Measurements from ENCODE around the gene DEGS2.
"Not testable (repeated sequence)": the region's sequence is repeated elsewhere in the genome, so short reads cannot be mapped to it uniquely, and the experiment has no call there.

Gene DEGS2

DNA sequence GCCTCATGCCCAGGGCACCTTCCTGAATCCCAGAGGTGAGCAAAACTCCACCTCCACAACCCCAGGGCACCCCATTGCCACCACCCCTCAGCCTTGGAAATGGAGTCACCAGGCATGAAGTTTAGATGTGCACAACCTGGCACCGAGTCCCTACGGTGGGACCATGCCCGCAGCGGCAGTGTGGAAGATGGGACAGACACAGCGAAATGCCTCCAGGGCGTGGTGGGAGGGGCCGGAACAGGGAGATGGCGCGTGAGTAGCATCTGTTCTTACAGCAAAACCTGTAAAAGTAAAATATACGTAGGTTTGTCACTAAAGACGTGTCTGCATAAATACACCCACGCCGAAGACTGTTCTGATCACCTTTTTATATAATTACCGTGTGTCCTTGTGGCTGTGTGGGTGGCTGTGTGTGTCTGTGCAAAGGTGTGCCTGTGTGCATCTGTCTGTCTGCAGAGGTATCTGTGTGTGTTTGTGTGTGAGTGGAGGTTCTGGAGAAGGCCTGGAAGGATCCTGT is 17.4 kb upstream of the DEGS2 start:
- DNase-seq, result no peak

DNA sequence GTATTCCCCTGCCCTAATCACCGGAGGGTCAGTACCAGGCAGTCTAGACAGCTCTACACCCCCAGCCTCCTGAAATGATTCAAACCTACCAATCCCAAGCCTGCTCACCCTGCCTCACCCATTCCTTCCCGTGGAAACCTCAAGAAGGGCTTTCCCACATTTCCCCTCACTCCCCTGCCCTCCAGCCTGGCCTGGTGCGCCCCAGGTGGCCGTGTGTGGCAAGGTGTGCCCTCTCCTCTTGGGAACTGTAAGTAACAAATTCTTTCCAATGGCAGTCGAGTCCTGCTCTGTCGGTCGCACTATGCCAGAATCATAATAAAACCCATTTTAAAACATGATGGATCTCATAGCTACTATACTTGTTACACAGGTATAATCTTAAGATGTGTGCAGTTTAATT is 13.9 kb upstream of the DEGS2 start:
- no peak for DNase-seq

DNA sequence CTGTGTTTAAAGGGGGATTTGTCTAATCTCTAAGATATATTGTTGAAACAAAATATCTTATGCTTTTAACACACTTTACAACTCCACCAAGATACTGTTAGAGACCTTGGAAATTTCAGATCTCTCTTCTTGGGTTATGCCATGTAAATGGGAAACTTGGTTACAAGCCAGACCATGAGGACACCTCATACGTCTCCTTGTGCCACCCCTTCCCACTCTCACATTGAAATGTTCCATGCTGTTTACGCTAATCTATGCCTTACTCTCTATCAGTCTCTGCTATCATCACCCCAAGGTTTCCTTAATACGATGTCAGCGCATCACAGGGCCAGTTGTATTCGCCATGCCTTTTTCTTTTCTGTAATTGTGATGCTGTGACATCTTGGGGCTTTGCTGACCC is 13.4 kb upstream of the DEGS2 start:
- DNase-seq, result no peak

DNA sequence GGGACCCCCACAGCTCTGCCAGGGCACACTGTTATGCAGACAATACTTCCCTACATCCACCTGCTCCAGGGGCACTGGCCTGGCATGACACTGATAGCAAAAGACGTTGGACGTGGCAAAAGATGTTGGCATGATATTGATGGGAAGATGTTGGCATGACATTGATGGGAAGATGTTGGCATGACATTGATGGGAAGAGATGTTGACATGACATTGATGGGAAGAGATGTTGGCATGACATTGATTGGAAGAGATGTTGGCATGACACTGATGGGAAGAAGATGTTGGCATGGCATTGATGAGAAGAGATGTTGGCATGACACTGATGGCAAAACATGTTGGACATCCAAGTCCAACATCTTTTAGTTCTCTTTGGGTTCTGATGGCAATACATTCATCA is 11.4 kb upstream of the DEGS2 start:
- no peak for DNase-seq

DNA sequence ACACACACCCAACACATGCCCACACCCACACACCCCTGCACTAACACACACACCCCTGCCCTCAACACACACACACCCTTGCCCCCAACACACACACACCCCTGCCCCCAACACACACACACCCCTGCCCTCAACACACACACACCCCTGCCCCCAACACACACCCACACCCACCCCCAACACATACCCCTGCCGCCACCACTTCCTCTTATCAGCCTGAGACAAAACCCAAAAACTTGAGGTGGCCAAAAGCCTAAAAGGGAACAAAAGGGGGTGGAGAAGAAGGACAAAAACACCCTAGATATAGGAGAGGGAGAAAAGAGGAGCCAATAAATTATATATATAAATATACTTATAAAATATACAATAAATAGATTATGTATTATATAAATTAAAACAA is 9.1 kb upstream of the DEGS2 start:
- DNase-seq, result peak; percentile 89

DNA sequence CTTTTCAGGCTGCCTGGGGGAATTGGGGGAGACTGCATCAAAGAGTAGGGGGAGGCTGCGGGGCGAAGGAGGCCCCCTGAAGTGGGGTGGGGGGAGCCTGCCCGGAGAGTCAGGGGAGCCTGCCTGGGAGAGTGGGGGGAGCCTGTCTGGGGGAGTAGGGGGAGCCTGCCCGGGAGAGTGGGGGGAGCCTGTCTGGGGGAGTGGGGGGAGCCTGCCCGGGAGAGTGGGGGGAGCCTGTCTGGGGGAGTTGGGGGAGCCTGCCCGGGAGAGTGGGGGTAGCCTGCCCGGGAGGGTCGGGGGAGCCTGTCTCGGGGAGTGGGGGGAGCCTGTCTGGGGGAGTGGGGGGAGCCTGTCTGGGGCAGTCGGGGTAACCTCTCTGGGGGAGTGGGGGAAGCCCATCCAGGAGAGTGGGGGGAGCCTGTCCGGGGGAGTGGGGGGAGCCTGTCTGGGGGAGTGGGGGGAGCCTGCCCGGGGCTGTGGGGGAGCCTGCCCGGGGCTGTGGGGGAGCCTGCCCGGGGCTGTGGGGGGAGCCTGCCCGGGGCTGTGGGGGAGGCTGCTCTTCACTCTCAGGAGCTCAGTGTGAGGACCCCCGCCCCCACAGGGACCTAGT is 6.5 kb upstream of the DEGS2 start:
- DNase-seq, result no peak

DNA sequence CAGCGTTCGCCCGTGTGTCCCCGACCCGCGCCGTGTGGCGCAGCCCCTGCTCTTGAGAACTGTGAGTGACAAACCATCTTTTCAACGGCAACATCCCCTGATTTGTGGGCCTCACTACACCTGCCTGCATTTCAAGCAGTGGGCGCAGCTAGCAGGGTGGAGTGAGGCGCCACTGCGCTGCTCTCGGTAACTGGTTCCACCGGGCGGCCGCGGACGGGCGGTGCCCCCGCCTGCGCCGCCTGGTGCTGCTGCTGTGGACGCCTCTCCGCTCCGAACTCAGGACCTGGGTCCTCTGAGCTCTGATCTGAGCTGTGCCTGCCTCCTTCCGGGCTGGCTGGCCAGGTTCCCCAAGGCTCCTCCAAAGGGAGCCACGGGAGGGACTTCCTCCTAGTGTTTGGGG is 5.9 kb upstream of the DEGS2 start:
- peak; percentile 49 for DNase-seq

DNA sequence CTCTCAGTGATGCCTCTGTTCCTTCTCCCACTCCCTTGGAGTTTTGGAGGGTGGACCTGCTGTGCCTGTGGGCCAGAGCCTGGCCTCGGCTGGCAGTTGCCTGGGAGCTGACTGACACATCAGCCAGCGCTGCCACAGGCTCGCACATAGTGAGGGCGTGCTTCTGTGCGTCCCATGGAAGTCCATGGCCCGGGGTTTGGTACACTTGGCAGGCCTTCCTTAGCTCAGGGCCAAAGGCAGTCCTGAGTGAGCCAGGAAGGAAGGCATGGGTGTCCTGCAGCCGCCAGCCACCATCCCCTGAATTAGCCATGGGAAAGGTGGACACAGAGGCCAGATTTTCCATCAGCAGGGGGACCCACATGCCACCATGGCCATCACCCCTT is 1.1 kb upstream of the DEGS2 start:
- no peak for DNase-seq

DNA sequence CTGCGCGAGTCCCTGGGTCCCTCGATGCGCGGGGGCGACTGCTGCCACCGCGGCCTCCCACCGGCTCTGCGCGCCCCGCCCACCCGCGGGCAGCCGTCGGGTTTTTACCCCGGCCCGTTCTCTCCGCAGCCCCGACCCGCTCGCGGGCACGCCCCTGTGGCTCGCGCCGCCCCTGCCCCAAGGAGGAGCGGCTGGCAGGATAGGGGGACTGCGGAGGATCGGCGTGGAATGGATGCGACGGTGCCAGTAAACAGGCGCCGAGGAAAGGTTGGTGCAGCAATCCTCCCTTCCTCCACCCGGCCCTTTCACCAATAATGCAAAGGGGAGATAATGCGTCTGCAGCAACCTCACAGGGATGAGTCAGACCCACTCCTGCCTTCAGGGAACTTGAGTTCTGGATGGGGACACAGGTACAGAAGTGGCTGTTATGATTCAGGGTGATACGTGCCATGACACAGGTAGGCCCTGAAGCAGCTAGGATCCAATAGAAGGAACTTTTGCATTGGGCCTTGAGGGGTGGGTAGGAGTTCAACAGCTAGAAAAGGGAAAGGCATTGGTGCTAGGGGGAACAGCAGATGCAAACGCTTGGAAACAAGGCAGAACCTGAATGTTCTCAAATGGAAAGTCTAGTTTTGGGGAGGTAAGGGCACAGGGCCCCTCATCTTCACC is 554 bp upstream of the DEGS2 start:
- DNase-seq, result peak; percentile 51

DNA sequence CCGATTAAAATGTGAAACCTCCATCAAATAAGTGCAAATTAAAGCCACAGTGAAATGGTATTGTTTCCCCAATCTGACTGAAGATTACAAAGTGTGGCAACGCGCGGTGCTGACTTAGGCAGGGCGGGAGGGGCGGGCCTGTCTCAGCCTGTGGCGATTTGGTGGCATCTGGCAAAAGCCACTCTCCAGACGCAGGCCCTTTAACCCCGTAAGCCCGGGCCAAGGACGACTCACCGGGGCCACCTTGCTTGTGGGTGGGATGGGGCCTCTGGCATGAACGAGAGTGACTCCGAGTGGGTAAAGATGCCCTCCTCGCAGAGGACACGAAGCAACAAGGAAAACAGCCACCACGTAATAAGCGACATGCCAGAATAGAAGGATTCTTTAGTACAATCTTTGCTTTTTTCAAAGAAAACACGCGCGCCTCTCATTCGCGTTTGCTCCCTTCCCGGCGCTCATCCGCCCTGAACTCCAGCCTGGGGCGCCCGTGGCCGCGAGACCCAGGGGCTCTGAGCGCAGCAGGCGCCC is 815 bp downstream of the DEGS2 start:
- no peak for DNase-seq

DNA sequence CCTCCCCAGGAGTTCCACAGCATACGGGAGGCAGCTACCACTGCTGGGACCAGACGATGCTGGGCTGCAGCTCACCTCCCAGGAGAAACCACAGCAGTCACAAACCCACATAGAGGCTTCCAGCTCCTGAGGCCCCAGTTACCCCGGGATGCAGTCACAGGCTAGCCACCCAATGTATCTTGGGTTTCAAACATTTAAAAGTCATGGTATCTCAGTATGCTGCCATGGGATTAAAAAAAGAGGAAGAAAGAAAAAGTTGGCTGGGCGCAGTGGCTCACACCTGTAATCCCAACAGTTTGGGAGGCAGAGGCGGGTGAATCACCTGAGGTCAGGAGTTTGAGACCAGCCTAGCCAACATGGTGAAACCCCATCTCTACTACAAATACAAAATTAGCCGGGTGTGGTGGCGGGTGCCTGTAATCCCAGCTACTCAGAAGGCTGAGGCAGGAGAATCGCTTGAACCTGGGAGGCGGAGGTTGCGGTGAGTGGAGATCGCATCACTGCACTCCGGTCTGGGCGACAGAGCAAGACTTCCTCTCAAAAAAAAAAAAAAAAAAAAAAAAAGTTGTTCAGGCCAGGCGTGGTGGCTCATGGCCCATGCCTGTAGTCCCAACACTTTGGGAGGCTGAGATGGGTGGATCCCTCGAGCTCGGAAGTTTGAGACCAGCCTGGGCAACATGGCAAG is 1.8 kb downstream of the DEGS2 start:
- not testable (repeated sequence) for DNase-seq

DNA sequence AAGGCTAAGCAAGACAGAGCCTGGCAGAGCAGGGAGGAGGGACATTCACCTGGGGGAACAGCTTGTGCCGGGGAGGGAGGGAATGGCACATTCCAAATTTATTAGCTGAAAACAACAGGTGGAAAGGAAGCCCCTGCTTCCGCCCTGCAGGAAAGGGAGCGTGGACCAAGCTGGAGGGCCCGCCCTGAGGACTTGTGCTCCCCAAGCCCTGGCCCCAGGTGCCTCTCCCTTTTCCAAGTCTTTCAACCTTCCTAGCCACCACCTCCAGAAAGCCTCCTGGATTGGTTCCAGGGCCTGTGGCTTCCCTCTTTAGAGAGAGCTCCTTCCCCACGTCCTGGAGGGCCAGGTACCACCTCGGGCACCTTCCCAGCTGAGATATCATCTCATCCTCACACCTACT is 2.7 kb downstream of the DEGS2 start:
- DNase-seq, result no peak

DNA sequence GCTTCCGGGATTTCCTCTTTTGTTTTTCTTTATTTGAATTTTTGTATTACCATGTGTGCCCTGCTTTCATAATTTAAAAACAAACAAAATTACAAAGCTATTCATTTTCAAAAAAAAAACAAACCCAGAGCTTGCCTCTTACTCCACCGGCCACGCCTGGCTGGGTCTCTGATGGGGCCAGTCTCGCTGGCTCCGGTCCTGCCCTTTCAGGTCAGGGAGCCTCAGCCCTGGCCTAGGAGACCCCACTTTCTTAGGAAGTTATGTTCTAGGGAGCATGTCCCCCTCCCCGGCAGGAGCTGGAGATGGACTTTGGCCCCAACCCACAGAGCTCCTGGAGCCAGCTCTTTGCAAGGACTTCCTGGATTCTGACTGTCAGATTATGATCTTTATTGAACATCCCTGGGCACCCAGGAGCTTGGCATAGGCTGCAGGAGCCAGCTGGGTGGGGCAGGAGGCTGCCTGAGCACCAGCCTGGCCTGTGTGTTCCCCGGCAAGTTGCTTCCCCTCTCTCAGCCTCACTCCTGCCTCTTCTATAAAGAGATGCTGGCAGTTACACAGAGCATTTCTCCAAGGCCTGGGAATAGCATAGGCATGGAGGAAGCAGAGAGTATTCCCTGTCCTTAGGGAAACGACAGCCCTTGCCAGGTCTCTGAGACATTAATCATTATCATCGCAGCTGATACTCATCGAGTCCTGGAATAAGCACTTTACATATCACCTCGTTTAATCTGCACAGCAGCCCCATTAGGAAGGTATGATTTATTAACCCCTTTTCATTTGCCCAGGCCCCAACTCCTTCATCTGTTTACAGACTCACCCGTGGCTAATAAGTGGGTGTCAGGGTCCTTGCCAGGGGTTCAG is 3.5 kb downstream of the DEGS2 start:
- no peak for DNase-seq

DNA sequence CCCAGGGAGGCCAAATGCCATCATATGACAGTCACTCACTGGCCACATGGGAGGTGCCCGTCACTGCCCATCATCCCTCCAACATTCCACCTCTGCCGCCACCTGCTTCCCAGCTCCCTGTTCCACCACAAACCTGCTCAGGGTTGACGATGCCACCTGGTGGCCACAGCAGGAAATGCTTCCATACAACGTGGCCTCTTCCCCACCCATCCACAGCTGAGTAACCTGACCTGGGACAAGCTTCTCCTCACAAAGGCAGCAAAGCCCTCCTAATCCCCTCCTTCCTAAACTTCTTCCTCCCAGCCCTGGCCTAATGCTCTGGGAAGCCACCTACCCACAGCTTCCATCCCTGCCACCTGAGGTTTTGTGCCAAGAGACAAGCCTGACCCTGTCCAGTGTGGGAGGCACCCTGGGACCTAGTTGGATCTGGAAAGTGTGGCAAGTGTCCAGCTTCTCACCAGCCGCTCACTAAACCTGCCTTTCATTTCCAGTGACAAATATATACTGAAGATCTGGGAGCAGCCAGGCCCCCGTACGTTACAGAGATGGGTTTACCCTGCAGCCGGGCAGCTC is 4.3 kb downstream of the DEGS2 start:
- peak; percentile 61 for DNase-seq

DNA sequence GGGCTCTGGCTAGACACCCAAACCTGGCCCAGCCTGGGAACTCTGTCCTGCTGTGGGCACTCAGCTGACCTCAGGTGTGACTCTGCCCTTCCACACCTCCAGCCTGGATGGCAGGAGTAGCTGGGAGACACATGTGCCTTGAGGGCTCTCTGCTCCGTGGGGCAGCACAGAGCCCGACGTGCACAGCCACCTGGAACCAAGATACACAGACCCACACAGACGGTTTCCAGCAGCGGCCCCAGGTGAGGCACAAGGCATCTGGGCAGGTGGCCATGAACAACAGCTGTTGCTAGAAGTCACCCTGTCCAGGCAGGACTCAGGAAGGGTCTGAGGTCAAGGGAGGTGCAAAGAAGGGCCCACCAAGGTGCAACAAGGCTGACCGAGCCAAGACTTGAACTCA is 5.9 kb downstream of the DEGS2 start:
- no peak for DNase-seq

DNA sequence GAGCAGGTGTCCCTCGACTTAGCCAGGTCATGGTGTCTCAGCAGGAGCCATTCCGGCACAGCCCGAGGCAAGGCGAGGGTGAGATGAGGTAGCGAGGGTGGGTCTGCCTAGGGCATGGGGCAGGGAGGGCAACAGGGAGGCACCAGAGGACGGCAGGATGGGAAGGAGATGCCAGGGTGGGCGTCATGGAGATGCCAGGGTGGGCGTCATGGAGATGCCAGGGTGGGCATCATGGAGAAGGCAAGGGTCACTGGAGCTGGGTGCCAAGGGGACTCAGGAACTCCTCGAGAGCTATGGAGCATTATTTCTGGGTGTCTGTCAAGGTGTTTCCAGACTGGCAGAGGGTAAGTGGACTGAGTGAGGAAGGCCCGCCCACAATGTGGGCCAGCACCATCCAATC is 7.4 kb downstream of the DEGS2 start:
- DNase-seq, result no peak

DNA sequence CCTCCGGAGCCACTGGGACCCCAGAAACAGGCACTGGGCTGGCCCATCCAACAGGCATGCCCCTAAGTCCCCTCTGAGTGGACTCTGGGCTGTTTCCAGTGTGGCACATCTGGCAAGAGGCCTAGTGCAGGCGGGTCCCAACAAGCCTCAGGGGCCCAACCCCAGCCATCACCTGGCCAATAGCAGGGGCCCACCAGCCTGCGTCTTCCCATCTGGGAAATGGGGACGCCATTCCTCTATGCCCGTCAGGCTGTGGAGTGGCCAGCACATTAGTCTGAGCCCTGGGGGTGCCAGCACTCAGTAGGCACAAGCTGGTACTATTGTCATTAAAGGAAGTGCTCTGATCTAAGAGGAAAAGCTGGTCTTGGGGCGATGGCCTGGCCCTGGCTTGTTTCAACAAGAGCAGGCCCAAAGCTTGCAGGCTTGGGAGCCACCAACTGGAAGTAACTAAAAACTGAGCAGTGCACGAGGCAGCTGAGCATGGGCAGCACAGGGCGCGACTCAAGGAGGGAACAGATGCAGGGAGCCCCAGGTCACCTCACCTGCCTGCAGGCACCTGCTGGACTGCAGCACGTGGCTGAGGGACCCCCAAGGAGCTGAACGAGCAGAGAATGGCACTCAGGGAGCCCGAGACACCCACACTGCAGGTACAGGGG is 8.4 kb downstream of the DEGS2 start:
- DNase-seq, result no peak

DNA sequence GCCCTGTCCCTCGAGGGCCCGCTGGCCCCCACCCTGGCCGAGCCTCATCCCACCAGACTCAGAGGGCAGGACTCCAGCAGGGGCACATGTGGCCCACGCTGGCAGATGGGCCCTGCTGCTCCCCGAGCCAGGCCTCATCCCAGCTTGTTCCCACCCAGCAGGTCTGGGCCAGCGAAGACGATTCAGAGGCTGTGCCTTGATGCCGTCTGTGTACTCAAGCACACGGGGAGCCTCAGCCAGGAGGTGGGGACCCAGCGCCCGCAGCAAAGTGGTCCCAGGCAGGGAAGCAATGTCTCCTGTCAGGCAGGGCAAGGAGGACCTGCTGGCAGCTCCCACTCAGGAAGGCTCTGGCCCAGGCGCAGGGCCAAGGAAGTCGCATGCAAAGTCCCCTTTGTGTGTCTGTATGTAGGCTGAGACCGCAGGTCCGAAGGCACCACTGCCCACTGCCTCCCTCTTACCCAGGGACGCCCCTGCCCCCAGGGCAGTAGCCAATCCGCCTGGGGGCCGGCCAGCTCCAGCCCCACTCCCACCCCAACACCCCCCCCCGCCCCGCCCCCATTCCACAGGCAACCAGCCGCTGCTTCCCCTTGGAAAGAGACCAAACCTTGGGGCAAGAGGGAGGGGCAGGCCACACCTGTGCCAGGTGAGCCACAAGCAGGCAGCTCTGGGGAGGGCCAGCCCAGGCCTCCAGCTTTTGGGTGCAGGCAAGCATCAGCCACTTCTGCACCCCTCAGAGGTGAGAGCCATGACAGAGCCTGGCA is 9.4 kb downstream of the DEGS2 start:
- DNase-seq, result no peak

DNA sequence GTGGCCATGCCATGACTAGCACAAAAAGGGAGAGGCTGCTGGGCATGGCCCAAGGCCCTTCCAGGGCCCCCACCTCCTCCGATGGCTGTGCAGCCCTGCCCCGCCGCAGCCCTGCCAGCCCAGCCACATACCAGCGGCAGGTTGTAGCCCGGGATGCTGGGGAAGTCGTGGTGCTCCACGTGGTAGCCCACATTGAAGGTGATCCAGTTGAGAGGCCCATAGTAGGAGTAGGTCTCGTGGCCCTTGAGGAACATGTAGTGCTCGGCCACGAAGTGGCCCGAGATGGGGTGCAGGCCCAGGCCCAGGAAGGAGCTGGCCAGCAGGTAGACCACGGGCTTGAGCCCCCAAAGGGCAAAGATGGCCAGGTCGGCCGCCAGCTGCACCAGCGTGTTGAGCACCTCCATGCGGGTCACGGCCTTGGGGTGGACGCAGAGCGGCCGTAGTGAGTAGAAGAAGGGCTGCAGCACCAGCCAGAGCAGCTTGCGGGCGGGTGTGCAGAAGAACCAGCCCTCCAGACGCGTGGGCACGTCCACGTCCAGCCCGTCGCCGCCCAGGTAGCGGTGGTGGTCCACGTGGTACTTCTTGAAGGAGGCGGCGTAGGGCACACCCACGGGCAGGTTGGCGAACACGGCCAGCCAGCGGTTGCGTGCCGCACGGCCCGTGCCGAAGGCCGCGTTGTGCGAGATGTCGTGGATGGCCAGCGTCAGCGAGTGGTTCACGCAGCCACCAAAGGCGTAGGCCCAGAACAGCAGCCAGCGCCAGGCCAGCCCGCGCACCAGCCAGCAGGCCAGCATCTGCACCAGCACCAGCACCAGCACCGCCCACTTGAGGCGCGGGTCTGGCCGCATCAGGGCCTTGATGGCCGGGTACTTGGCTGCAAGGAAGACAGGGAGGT is 10.4 kb downstream of the DEGS2 start:
- no peak for DNase-seq

Data from hematopoietic multipotent progenitor cell treated with erythropoietin and hydrocortisone succinate and interleukin-3 and kit ligand, for 6 days (in vitro differentiated cells).